WTC11 (cell line): ENCODE data around the gene EIF3K. TPM values are rescaled to one million over a fixed set of nuclear protein-coding genes. Genes with fewer than 3 reads are reported as not detected.

Experiments
- ATAC-seq: fragments of 200-7000 bp; cut with Tn5 transposase; 2 replicates; pipeline ENCODE4 v1.10.0; 2021; ENCODE audit warnings: mild to moderate bottlenecking, moderate library complexity
- CTCF ChIA-PET: fragments of 300-600 bp; sonication (Branson Sonifier 250); formaldehyde crosslinking; loops from one replicate; lab custom pipeline; 2021; ENCODE audit warnings: antibody characterized with exemption; lab: Charles Lee
- POLR2A ChIA-PET: fragments of 350-600 bp; sonication (Branson Sonifier 250); formaldehyde crosslinking; loops from one replicate; lab custom pipeline; 2021; ENCODE audit warnings: antibody characterized with exemption; lab: Charles Lee
- DNase-seq: peaks from one replicate; pipeline ENCODE4 v3.0.0; 2021; ENCODE audit warnings: low spot score
- H3K27ac Mint-ChIP-seq: 2 replicates; pipeline ENCODE4 v1.8.0; 2021; ENCODE audit warnings: mixed read lengths
- H3K27me3 Mint-ChIP-seq: 2 replicates; pipeline ENCODE4 v1.8.0; 2021; ENCODE audit warnings: low read depth, mild to moderate bottlenecking, moderate library complexity, mixed read lengths
- H3K36me3 Mint-ChIP-seq: 2 replicates; pipeline ENCODE4 v1.8.0; 2021; ENCODE audit warnings: mixed read lengths
- H3K4me1 Mint-ChIP-seq: 2 replicates; pipeline ENCODE4 v1.8.0; 2022; ENCODE audit warnings: mixed read lengths
- H3K4me3 Mint-ChIP-seq: 2 replicates; pipeline ENCODE4 v1.8.0; 2021; ENCODE audit warnings: mild to moderate bottlenecking, moderate library complexity, mixed read lengths
- H3K9me3 Mint-ChIP-seq: 2 replicates; pipeline ENCODE4 v1.8.0; 2021; ENCODE audit warnings: mixed read lengths
- CTCF ChIP-seq: fragments of 200-600 bp; IDR thresholded peaks from 2 replicates; pipeline ENCODE4 v1.8.0; 2022; ENCODE audit warnings: antibody characterized with exemption
- FOXP1 ChIP-seq: sonication (generic); formaldehyde crosslinking; IDR thresholded peaks from 2 replicates; pipeline ENCODE4 v1.8.0; 2022; ENCODE audit warnings: missing genetic modification reagents, mild to moderate bottlenecking, moderate library complexity, borderline replicate concordance
- JUN ChIP-seq: sonication (generic); formaldehyde crosslinking; IDR thresholded peaks from 2 replicates; pipeline ENCODE4 v1.8.0; 2023; ENCODE audit warnings: mild to moderate bottlenecking, missing genetic modification reagents
- PRRX2 ChIP-seq: fragments of 250-450 bp; sonication (Bioruptor Pico); IDR thresholded peaks from 2 replicates; pipeline ENCODE4 v1.8.0; 2021; ENCODE audit warnings: mild to moderate bottlenecking
- ZBTB21 ChIP-seq: sonication (generic); formaldehyde crosslinking; IDR thresholded peaks from 2 replicates; pipeline ENCODE4 v1.8.1; 2023; ENCODE audit warnings: mild to moderate bottlenecking, missing genetic modification reagents, borderline replicate concordance
- ZNF317 ChIP-seq: sonication (generic); formaldehyde crosslinking; IDR thresholded peaks from 2 replicates; pipeline ENCODE4 v1.8.1; 2023; ENCODE audit warnings: low read depth, mild to moderate bottlenecking, moderate library complexity, missing genetic modification reagents, borderline replicate concordance
- ZNF423 ChIP-seq: fragments of 250-450 bp; sonication (Bioruptor Pico); IDR thresholded peaks from 2 replicates; pipeline ENCODE4 v2.1.2; 2022; ENCODE audit warnings: mild to moderate bottlenecking, moderate library complexity
- total RNA-seq: library from RNA; stranded (reverse); gene quantifications from 3 replicates; pipeline ENCODE4 v1.2.3, GENCODE V29; 2021
- TF ChIP-seq, protein P1 (sequence below): sonication (generic); formaldehyde crosslinking; IDR thresholded peaks from 2 replicates; pipeline ENCODE4 v1.8.1; 2023; ENCODE audit warnings: mild to moderate bottlenecking, missing genetic modification reagents, moderate library complexity
- TF ChIP-seq, protein P2 (sequence below): fragments of 250-450 bp; sonication (Bioruptor Pico); conservative IDR thresholded peaks from 2 replicates; pipeline ENCODE4 v1.9.0; 2021; ENCODE audit warnings: mild to moderate bottlenecking
- TF ChIP-seq, protein P3 (sequence below): sonication (generic); formaldehyde crosslinking; conservative IDR thresholded peaks from 2 replicates; pipeline ENCODE4 v1.8.1; 2023; ENCODE audit warnings: mild to moderate bottlenecking, low read depth, missing genetic modification reagents, moderate library complexity

Gene EIF3K
- total RNA-seq, 1 experiment from 2014 or later, result 416 TPM

GRCh38 chr19:38663957-38664502 lies 45.0 kb downstream of the EIF3K start (continued):
- TF ChIP-seq CTCF, result no peak
- TF ChIP-seq, protein P1, sequence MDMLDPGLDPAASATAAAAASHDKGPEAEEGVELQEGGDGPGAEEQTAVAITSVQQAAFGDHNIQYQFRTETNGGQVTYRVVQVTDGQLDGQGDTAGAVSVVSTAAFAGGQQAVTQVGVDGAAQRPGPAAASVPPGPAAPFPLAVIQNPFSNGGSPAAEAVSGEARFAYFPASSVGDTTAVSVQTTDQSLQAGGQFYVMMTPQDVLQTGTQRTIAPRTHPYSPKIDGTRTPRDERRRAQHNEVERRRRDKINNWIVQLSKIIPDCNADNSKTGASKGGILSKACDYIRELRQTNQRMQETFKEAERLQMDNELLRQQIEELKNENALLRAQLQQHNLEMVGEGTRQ (CRISPR knock-in tag), result no peak
- TF ChIP-seq, all 79 proteins: peak for 0

- POLR2A ChIA-PET, result interaction anchor here (0.7 to 3.8 kb wide), 5 partner anchors 10 to 30 kb away, joined by 3 to 44 read pairs (median 20); partner anchors contain the start of gene ACTN4
- DNase-seq, result no peak
- ATAC-seq, result no peak
- no peaks in the 10 kb centered on the region for H3K9me3 Mint-ChIP-seq
- H3K36me3 Mint-ChIP-seq, result peaks cover 7% of the 10 kb centered on the region; the same call in 1 of the 2 replicates
- peak overlapping the region; percentile 100 for H3K27ac Mint-ChIP-seq
- TF ChIP-seq ZNF317 (CRISPR knock-in tag), result no peak
- TF ChIP-seq JUN, result no peak
- no peak for TF ChIP-seq ZBTB21 (CRISPR knock-in tag)
- TF ChIP-seq, all 79 proteins: peak for 0
- peaks cover 98% of the 10 kb centered on the region for H3K4me1 Mint-ChIP-seq
- H3K27me3 Mint-ChIP-seq, result no peaks in the 10 kb centered on the region
- CTCF ChIA-PET, result interaction anchor here (1.0 to 4.7 kb wide), 7 partner anchors 17 to 262 kb away, joined by 3 to 21 read pairs (median 5); partner anchors contain the start of genes ACTN4 and FAM98C
- peak overlapping the region; percentile 28; the same call in 1 of the 2 replicates for H3K4me3 Mint-ChIP-seq
Observed at GRCh38 chr19:38664503-38665211, 45.7 kb downstream of the EIF3K start.

DNA sequence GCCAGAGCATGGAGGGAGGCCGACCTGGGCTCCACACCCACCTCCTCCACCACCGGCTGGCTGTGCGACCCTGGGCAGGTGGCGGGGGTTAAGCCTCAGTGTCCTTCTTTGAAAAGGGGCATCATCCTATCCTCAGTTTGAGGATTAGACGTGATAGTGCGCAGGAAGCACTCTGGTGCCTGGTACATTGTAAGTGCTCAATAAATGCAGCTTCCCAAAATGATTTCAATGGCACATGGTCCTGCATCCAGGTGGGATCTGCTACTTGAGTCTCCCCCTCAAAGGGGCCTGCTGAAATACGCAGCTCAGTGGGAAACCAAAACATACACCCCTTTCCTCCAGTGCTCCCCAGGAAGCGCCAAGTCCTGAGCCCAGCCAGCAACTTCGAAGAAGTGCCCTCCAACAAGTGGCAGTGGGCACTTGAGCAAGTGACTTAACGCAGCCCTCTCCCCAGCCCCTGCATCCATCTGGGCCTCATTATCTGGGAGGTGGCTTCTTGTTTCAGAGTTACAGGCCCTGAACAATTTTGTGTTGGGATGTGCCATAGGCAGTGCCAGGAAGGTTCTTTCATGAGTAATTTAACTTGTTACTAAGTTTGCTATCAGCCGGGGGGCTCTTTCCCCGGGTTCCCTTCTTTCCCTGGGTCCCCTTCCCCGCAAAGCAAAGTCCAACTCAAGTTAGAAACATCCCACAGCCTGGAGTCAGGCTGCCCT lies 46.4 kb downstream of the EIF3K start:
- Mint-ChIP-seq H3K4me1 (peaks cover 98% of the 10 kb centered on the region), H3K27ac (peak overlapping the region; percentile 100), H3K36me3 (peaks cover 7% of the 10 kb centered on the region; the same call in 1 of the 2 replicates), H3K27me3 (no peaks in the 10 kb centered on the region)
- POLR2A ChIA-PET, result interaction anchor here (0.5 to 3.8 kb wide), 6 partner anchors 11 to 31 kb away, joined by 3 to 44 read pairs (median 12); partner anchors contain the start of gene ACTN4
- CTCF ChIA-PET, result interaction anchor here (1.0 to 4.7 kb wide), 6 partner anchors 18 to 263 kb away, joined by 3 to 21 read pairs (median 4); partner anchors contain the start of genes ACTN4 and FAM98C
- TF ChIP-seq ZNF423 (CRISPR knock-in tag) (no peak), FOXP1 (0 out of 2 replicates have a peak, but pooled peaks have one; percentile 26), PRRX2 (0 out of 2 replicates have a peak, but pooled peaks have one; percentile 67)
- TF ChIP-seq, protein P2, sequence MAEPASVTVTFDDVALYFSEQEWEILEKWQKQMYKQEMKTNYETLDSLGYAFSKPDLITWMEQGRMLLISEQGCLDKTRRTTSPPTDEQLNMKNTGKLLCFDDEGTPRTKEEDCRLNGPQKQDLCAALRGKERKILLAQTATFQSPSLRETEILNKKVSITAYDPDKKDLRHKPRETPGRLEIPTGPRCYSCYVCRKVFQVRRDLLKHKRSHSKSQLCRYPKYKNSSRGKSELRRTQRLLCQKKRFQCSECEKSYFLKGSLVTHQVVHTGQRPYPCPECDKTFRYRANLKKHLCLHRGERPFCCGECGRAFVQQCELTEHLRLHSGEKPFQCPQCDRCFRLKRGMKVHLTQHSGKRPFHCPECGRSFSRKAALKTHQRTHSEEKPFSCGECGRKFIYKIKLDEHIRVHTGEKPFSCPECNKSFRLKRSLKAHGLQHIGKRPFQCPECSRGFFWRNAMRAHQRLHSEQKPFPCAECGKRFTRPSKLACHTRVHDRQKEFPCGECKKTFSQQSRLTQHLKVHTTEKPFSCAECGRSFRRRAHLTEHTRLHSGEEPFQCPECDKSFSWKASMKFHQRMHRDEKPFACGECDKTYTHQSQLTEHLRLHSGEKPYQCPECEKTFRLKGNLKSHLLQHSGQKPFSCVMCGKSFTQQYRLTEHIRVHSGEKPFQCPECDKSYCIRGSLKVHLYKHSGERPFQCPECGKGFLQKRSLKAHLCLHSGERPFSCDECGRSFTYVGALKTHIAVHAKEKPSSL, result no peak
- TF ChIP-seq, protein P3, sequence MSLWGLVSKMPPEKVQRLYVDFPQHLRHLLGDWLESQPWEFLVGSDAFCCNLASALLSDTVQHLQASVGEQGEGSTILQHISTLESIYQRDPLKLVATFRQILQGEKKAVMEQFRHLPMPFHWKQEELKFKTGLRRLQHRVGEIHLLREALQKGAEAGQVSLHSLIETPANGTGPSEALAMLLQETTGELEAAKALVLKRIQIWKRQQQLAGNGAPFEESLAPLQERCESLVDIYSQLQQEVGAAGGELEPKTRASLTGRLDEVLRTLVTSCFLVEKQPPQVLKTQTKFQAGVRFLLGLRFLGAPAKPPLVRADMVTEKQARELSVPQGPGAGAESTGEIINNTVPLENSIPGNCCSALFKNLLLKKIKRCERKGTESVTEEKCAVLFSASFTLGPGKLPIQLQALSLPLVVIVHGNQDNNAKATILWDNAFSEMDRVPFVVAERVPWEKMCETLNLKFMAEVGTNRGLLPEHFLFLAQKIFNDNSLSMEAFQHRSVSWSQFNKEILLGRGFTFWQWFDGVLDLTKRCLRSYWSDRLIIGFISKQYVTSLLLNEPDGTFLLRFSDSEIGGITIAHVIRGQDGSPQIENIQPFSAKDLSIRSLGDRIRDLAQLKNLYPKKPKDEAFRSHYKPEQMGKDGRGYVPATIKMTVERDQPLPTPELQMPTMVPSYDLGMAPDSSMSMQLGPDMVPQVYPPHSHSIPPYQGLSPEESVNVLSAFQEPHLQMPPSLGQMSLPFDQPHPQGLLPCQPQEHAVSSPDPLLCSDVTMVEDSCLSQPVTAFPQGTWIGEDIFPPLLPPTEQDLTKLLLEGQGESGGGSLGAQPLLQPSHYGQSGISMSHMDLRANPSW (CRISPR knock-in tag), result no peak
- TF ChIP-seq, all 79 proteins: peak for 2
- Mint-ChIP-seq H3K9me3 (no peaks in the 10 kb centered on the region), H3K4me3 (peak overlapping the region; percentile 34)
- no peak for DNase-seq
- no peak for ATAC-seq
